Lung (tissue), 12 donors: ENCODE results near the gene TSPAN14. TPM values are rescaled to one million over a fixed set of nuclear protein-coding genes. Genes with fewer than 3 reads are reported as not detected.

Source experiments
- ATAC-seq: fragments of 200-7000 bp; cut with Tn5 transposase; one replicate; pipeline ENCODE4 v1.9.1; 2020; ENCODE audit warnings: moderate number of reproducible peaks; ENCODE audit not compliant: insufficient read depth, low FRiP score
- DNase-seq, 3 donors: peaks; one replicate each; pipeline ENCODE4 v3.0.0-alpha.2; 2013 to 2017
- H3K27ac ChIP-seq, 2 donors: one replicate each; pipeline ENCODE4 v1.5.1; 2013; ENCODE audit warnings: mild to moderate bottlenecking in 2 of 2, moderate library complexity in 2 of 2, control low read depth in 1 of 2, inconsistent platforms in 1 of 2, low read depth in 1 of 2, low read length in 1 of 2
- H3K27me3 ChIP-seq, 3 donors: one replicate each; pipeline ENCODE4 v1.5.1; 2013; ENCODE audit warnings: low read length in 2 of 3; ENCODE audit not compliant: control insufficient read depth in 3 of 3, insufficient read depth in 3 of 3
- H3K36me3 ChIP-seq, 4 donors: one replicate each; pipeline ENCODE4 v1.5.1; 2013; ENCODE audit warnings: low read length in 4 of 4, mild to moderate bottlenecking in 1 of 4, moderate library complexity in 1 of 4; ENCODE audit not compliant: control insufficient read depth in 4 of 4, insufficient read depth in 4 of 4
- H3K4me1 ChIP-seq, 5 donors: one replicate each; pipeline ENCODE4 v1.5.1; 2013; ENCODE audit warnings: low read length in 5 of 5, mild to moderate bottlenecking in 2 of 5, moderate library complexity in 1 of 5; ENCODE audit not compliant: control insufficient read depth in 5 of 5, insufficient read depth in 5 of 5
- H3K4me3 ChIP-seq: one replicate; pipeline ENCODE4 v1.5.1; 2013; ENCODE audit warnings: mild to moderate bottlenecking, control low read depth, moderate library complexity
- H3K9ac ChIP-seq, 2 donors: one replicate each; pipeline ENCODE4 v1.5.1; 2013; ENCODE audit warnings: low read length in 2 of 2, control low read depth in 1 of 2; ENCODE audit not compliant: insufficient read depth in 1 of 2
- H3K9me3 ChIP-seq, 4 donors: one replicate each; pipeline ENCODE4 v1.5.1; 2013; ENCODE audit warnings: low read length in 3 of 4, mild to moderate bottlenecking in 1 of 4, moderate library complexity in 1 of 4; ENCODE audit not compliant: control insufficient read depth in 4 of 4, insufficient read depth in 3 of 4
- CTCF ChIP-seq: IDR thresholded peaks from 2 replicates; pipeline ENCODE4 v1.5.1; 2012; ENCODE audit warnings: mild to moderate bottlenecking; ENCODE audit errors: control extremely low read depth, extremely low read depth
- WGBS, 2 donors: extraction: QIAGEN DNeasy Blood & Tissue Kit; methylation state at CpG; one replicate each; pipeline ENCODE4 v1.1.7; 2013; 5-methylcytosine and 5-hydroxymethylcytosine counted together
- polyA plus RNA-seq, 2 donors: library from polyadenylated mRNA; stranded (reverse); fragments of 200-250 nt; gene quantifications; one replicate each; pipeline ENCODE4 v1.2.1, GENCODE V29; 2013
- total RNA-seq, 2 donors: library from RNA; depleted of rRNA in 1 of 2; stranded (reverse); fragments of >200 nt in 1 of 2; gene quantifications; one replicate each; pipeline ENCODE4 v1.2.1, GENCODE V29; 2014 to 2021
- donor health status: control.
- donor health status: control.
- donor health status: Bipolar disorder and iron deficiency.
- donor health status: healthy.
- donor health status: DM: yes; HTN: yes; CAD: no.

The TSPAN14 gene
- total and polyA plus RNA-seq, 4 donors: 40.9 to 187 (median 116) TPM

GRCh38 chr10:80579849-80580637 lies 125.9 kb downstream of the TSPAN14 start:
- ATAC-seq: no peak
- Histone ChIP-seq H3K9me3 (peaks cover 0 to 4% (median 0%) of the 10 kb centered on the region in 4 donors), H3K27ac (no peak overlapping the region), H3K27me3 (no peaks in the 10 kb centered on the region), H3K4me1 (peaks cover 0 to 8% (median 0%) of the 10 kb centered on the region in 5 donors), H3K36me3 (no peaks in the 10 kb centered on the region), H3K9ac (no peak overlapping the region), H3K4me3 (no peak overlapping the region)
- no peak for DNase-seq
- TF ChIP-seq CTCF: no peak
- 51 to 72% methylated on average over 5 of the region's 5 CpGs for WGBS, 2 donors

- 53 to 73% methylated on average over 7 of the region's 7 CpGs for WGBS, 2 donors
- no peak overlapping the region for H3K27ac ChIP-seq
- ATAC-seq: peak; percentile 46
These were observed 126.7 kb downstream of the TSPAN14 start for GRCh38 chr10:80580638-80581468.

GRCh38 chr10:80581469-80581835 lies 127.3 kb downstream of the TSPAN14 start:
- Histone ChIP-seq H3K27me3 (no peaks in the 10 kb centered on the region), H3K27ac (no peak overlapping the region), H3K4me3 (no peak overlapping the region), H3K9ac (no peak overlapping the region), H3K9me3 (peaks cover 0 to 4% (median 0%) of the 10 kb centered on the region in 4 donors), H3K36me3 (no peaks in the 10 kb centered on the region), H3K4me1 (peaks cover 0 to 8% (median 0%) of the 10 kb centered on the region in 5 donors)
- ATAC-seq: no peak
- TF ChIP-seq CTCF: no peak
- no peak for DNase-seq
- 46 to 66% methylated on average over 5 of the region's 5 CpGs for WGBS, 2 donors

More at GRCh38 chr10:80580638-80581468, 126.7 kb downstream of the TSPAN14 start:
- no peak for TF ChIP-seq CTCF
- no peak overlapping the region for H3K9ac ChIP-seq
- H3K36me3 ChIP-seq: no peaks in the 10 kb centered on the region
- H3K27me3 ChIP-seq: no peaks in the 10 kb centered on the region
- peaks cover 0 to 4% (median 0%) of the 10 kb centered on the region in 4 donors for H3K9me3 ChIP-seq
- peaks cover 0 to 8% (median 0%) of the 10 kb centered on the region in 5 donors for H3K4me1 ChIP-seq
- peak in 1 of 3 donors; percentile 29 for DNase-seq
- H3K4me3 ChIP-seq: no peak overlapping the region
